HCT116 (cell line): ENCODE data around the gene HOXB7. TPM values are rescaled to one million over a fixed set of nuclear protein-coding genes. Genes with fewer than 3 reads are reported as not detected.
A peak's percentile ranks its signal among the peaks of the same experiment; 100 is the strongest.

Source experiments
- ATAC-seq: fragments of 200-7000 bp; cut with Tn5 transposase; 2 replicates; pipeline ENCODE4 v1.9.1; 2020; ENCODE audit warnings: mild to moderate bottlenecking, moderate library complexity
- BruUV-seq: library from RNA; stranded (reverse); fragments of 400-500 nt; replicated peaks from 2 replicates; lab custom pipeline; 2021; lab: Mats Ljungman, UMichigan
- CTCF ChIA-PET: fragments of 300-600 bp; sonication (Branson Sonifier 250); formaldehyde crosslinking; loops from one replicate; lab custom pipeline; 2021; ENCODE audit warnings: antibody characterized with exemption; lab: Charles Lee
- POLR2A ChIA-PET: fragments of 300-600, 350-600 bp; sonication (Branson Sonifier 250); formaldehyde crosslinking; loops from one replicate; lab custom pipeline; 2021; ENCODE audit warnings: antibody characterized with exemption; lab: Charles Lee
- RAD21 ChIA-PET, 2 experiments: fragments of 300-600 bp; sonication (Branson Sonifier 250); formaldehyde crosslinking; loops; one replicate each; lab custom pipeline; 2023; ENCODE audit warnings: low total read pairs in 2 of 2; ENCODE audit not compliant: uncharacterized antibody in 2 of 2, unreplicated experiment in 2 of 2, low non-redundant PET in 1 of 2; lab: Charles Lee
- DNase-seq: peaks from one replicate; pipeline ENCODE4 v3.0.0-alpha.2; 2010; ENCODE audit warnings: low read depth, low spot score
- H2AFZ ChIP-seq: fragments of 200-600 bp; shearing (Covaris generic), sonication (generic); 2 replicates; pipeline ENCODE4 v1.6.1; 2017; ENCODE audit warnings: low read depth, mixed run types, mixed read lengths, antibody characterized with exemption, low read length; ENCODE audit not compliant: poor library complexity, severe bottlenecking
- H3K27ac ChIP-seq: 2 replicates; pipeline ENCODE4 v1.5.1; 2012; ENCODE audit warnings: low read depth, low read length
- H3K27me3 ChIP-seq: fragments of 200-600 bp; sonication (generic); 2 replicates; pipeline ENCODE4 v1.6.1; 2016; ENCODE audit warnings: mixed run types, low read length, mixed read lengths; ENCODE audit not compliant: insufficient read depth
- H3K36me3 ChIP-seq, 2 experiments: fragments of 200-500 bp in 1 of 2; fragments of 200-600 bp in 1 of 2; sonication (Bioruptor generic) in 1 of 2; sonication (generic) in 1 of 2; 2 replicates each; pipeline versions ENCODE4 v1.5.1 to v1.6.1; 2014 to 2016; ENCODE audit warnings: low read length in 2 of 2, inconsistent platforms in 1 of 2, mixed read lengths in 1 of 2, mixed run types in 1 of 2; ENCODE audit not compliant: insufficient read depth in 2 of 2, control insufficient read depth in 1 of 2
- H3K4me1 ChIP-seq, 2 experiments: fragments of 200-600 bp in 1 of 2; sonication (generic) in 1 of 2; 2 replicates each; pipeline versions ENCODE4 v1.5.1 to v1.6.1; 2012 to 2017; ENCODE audit warnings: low read length in 2 of 2, inconsistent platforms in 1 of 2, mild to moderate bottlenecking in 1 of 2, mixed read lengths in 1 of 2, mixed run types in 1 of 2, moderate library complexity in 1 of 2; ENCODE audit not compliant: insufficient read depth in 2 of 2, control insufficient read depth in 1 of 2
- H3K4me2 ChIP-seq: fragments of 200-600 bp; sonication (generic); 2 replicates; pipeline ENCODE4 v1.6.1; 2017; ENCODE audit warnings: mixed run types, low read length, mixed read lengths
- H3K4me3 ChIP-seq, 2 experiments: fragments of 200-600 bp in 1 of 2; sonication (generic) in 1 of 2; replicated peaks in 1 of 2; 2 replicates each; pipeline ENCODE4 v1.5.1; 2011 to 2016; ENCODE audit warnings: low read length in 2 of 2, control low read depth in 1 of 2, low read depth in 1 of 2, mild to moderate bottlenecking in 1 of 2, mixed read lengths in 1 of 2, mixed run types in 1 of 2
- H3K79me2 ChIP-seq: fragments of 200-600 bp; sonication (generic); 2 replicates; pipeline ENCODE4 v1.6.1; 2017; ENCODE audit warnings: mild to moderate bottlenecking, mixed run types, low read length, moderate library complexity, mixed read lengths; ENCODE audit not compliant: insufficient read depth
- H3K9ac ChIP-seq: fragments of 200-600 bp; sonication (generic); 2 replicates; pipeline ENCODE4 v1.6.1; 2016; ENCODE audit warnings: low read length, mixed read lengths
- H3K9me2 ChIP-seq: fragments of 200-600 bp; sonication (generic), shearing (Covaris generic); 2 replicates; pipeline ENCODE4 v1.6.1; 2017; ENCODE audit warnings: mixed run types, mild to moderate bottlenecking, moderate library complexity; ENCODE audit not compliant: insufficient read depth
- H3K9me3 ChIP-seq, 2 experiments: fragments of 200-500 bp in 1 of 2; fragments of 200-600 bp in 1 of 2; sonication (Bioruptor generic) in 1 of 2; sonication (generic) in 1 of 2; 2 replicates each; pipeline ENCODE4 v1.6.1; 2014 to 2017; ENCODE audit warnings: low read length in 2 of 2, mixed read lengths in 2 of 2, inconsistent platforms in 1 of 2, low read depth in 1 of 2, mild to moderate bottlenecking in 1 of 2, mixed run types in 1 of 2, moderate library complexity in 1 of 2; ENCODE audit not compliant: control insufficient read depth in 1 of 2, insufficient read depth in 1 of 2
- H4K20me1 ChIP-seq: fragments of 200-600 bp; sonication (generic), shearing (Covaris generic); 2 replicates; pipeline ENCODE4 v1.6.1; 2017; ENCODE audit warnings: mixed run types, mild to moderate bottlenecking, moderate library complexity; ENCODE audit not compliant: insufficient read depth
- CBX3 ChIP-seq: IDR thresholded peaks from 2 replicates; pipeline ENCODE4 v1.6.1; 2012; ENCODE audit warnings: low read depth
- CEBPB ChIP-seq: IDR thresholded peaks from 2 replicates; pipeline ENCODE4 v1.6.1; 2012; ENCODE audit warnings: low read depth
- EGR1 ChIP-seq: IDR thresholded peaks from 2 replicates; pipeline ENCODE4 v1.6.1; 2012; ENCODE audit warnings: low read depth
- POLR2A ChIP-seq: IDR thresholded peaks from 2 replicates; pipeline ENCODE4 v1.7.0; 2011; ENCODE audit warnings: borderline replicate concordance; ENCODE audit not compliant: insufficient read depth, insufficient read length; ENCODE audit errors: extremely low read depth
- POLR2AphosphoS5 ChIP-seq: IDR thresholded peaks from 2 replicates; pipeline ENCODE4 v1.6.1; 2011; ENCODE audit warnings: mild to moderate bottlenecking, low read depth, low read length, moderate library complexity
- SIN3A ChIP-seq: IDR thresholded peaks from 2 replicates; pipeline ENCODE4 v1.6.1; 2012; ENCODE audit warnings: low read depth
- SP1 ChIP-seq: IDR thresholded peaks from 2 replicates; pipeline ENCODE4 v1.6.1; 2012; ENCODE audit warnings: low read depth
- TCF7L2 ChIP-seq: IDR thresholded peaks from 2 replicates; pipeline ENCODE4 v1.7.0; 2011; ENCODE audit warnings: borderline replicate concordance, inconsistent platforms; ENCODE audit not compliant: insufficient read depth, insufficient read length; ENCODE audit errors: extremely low read depth
- YY1 ChIP-seq: IDR thresholded peaks from 2 replicates; pipeline ENCODE4 v1.6.1; 2011; ENCODE audit warnings: low read length, low read depth, moderate library complexity, mild to moderate bottlenecking; ENCODE audit not compliant: insufficient replicate concordance; ENCODE audit errors: extremely low read depth
- ZFX ChIP-seq: fragments of 450-650 bp; IDR thresholded peaks from 2 replicates; pipeline ENCODE4 v1.6.1; 2017
- intact Hi-C: fragments of 100-400 bp; cut with micrococcal nuclease; formaldehyde crosslinking; loops from 2 replicates; pipeline ENCODE4 v1.10.0; 2022
- total RNA-seq: library from RNA; stranded (reverse); gene quantifications from one replicate; pipeline ENCODE4 v1.2.1, GENCODE V29; 2021; ENCODE audit not compliant: unreplicated experiment
- TF ChIP-seq, protein P1 (sequence below): IDR thresholded peaks from 2 replicates; pipeline ENCODE4 v1.6.1; 2012; ENCODE audit warnings: low read depth
- TF ChIP-seq, protein P2 (sequence below): IDR thresholded peaks from 2 replicates; pipeline ENCODE4 v1.6.1; 2012

The HOXB7 gene
- total RNA-seq, 1 experiment from 2014 or later, result 33.6 TPM

GRCh38 chr17:48646183-48647102 is 35.6 kb upstream of the HOXB7 start:
- Histone ChIP-seq H3K9ac (peak overlapping the region; percentile 94), H4K20me1 (no peaks in the 10 kb centered on the region), H3K36me3 (peaks cover 0 to 15% of the 10 kb centered on the region in 2 experiments; a peak in 1 of 4 replicates), H3K4me1 (peaks cover 9 to 29% of the 10 kb centered on the region in 2 experiments; a peak in 3 of 4 replicates), H3K9me2 (no peaks in the 10 kb centered on the region), H3K27me3 (no peaks in the 10 kb centered on the region), H3K9me3 (no peaks in the 10 kb centered on the region), H3K79me2 (peaks cover 56% of the 10 kb centered on the region), H3K4me2 (peak overlapping the region; percentile 90), H2AFZ (peak overlapping the region; percentile 52), H3K4me3 (peak overlapping the region; percentile 96), H3K27ac (peak overlapping the region; percentile 99)
- intact Hi-C loops, result no loop called here
- ChIA-PET CTCF (interaction anchor here (0.8 to 0.9 kb wide), 2 partner anchors 10 to 238 kb away, joined by 3 to 4 read pairs; no protein-coding TSS in a partner anchor), RAD21 (no interaction called here), POLR2A (no interaction called here)
- ATAC-seq, result peak; percentile 84
- no TSS peak for BruUV-seq
- DNase-seq, result peak; percentile 53
- peak; percentile 76 for TF ChIP-seq EGR1
- peak; percentile 96 for TF ChIP-seq ZFX
- TF ChIP-seq, protein P1, sequence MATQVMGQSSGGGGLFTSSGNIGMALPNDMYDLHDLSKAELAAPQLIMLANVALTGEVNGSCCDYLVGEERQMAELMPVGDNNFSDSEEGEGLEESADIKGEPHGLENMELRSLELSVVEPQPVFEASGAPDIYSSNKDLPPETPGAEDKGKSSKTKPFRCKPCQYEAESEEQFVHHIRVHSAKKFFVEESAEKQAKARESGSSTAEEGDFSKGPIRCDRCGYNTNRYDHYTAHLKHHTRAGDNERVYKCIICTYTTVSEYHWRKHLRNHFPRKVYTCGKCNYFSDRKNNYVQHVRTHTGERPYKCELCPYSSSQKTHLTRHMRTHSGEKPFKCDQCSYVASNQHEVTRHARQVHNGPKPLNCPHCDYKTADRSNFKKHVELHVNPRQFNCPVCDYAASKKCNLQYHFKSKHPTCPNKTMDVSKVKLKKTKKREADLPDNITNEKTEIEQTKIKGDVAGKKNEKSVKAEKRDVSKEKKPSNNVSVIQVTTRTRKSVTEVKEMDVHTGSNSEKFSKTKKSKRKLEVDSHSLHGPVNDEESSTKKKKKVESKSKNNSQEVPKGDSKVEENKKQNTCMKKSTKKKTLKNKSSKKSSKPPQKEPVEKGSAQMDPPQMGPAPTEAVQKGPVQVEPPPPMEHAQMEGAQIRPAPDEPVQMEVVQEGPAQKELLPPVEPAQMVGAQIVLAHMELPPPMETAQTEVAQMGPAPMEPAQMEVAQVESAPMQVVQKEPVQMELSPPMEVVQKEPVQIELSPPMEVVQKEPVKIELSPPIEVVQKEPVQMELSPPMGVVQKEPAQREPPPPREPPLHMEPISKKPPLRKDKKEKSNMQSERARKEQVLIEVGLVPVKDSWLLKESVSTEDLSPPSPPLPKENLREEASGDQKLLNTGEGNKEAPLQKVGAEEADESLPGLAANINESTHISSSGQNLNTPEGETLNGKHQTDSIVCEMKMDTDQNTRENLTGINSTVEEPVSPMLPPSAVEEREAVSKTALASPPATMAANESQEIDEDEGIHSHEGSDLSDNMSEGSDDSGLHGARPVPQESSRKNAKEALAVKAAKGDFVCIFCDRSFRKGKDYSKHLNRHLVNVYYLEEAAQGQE, result no peak
- TF ChIP-seq, protein P2, sequence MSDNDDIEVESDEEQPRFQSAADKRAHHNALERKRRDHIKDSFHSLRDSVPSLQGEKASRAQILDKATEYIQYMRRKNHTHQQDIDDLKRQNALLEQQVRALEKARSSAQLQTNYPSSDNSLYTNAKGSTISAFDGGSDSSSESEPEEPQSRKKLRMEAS, result peak; percentile 81
- TF ChIP-seq YY1, result peak; percentile 65
- no peak for TF ChIP-seq POLR2A
- peak; percentile 54; the same call in 1 of the 2 replicates for TF ChIP-seq CBX3
- TF ChIP-seq SP1, result 0 out of 2 replicates have a peak, but pooled peaks have one; percentile 43
- peak; percentile 64; the same call in 1 of the 2 replicates for TF ChIP-seq POLR2AphosphoS5
- peak; percentile 31 for TF ChIP-seq TCF7L2
- no peak for TF ChIP-seq CEBPB
- TF ChIP-seq SIN3A, result peak; percentile 87
